ENCODE results near the gene MRPL49. TPM values are rescaled to one million over a fixed set of nuclear protein-coding genes. Genes with fewer than 3 reads are reported as not detected.
A peak's percentile ranks its signal among the peaks of the same experiment; 100 is the strongest.

Gene MRPL49
- total and polyA plus RNA-seq, 2 of the 13 experiments (the other 11 are each of a cell fraction or from before 2014, with no cell fraction given): 39.2 to 53.3 TPM

DNA sequence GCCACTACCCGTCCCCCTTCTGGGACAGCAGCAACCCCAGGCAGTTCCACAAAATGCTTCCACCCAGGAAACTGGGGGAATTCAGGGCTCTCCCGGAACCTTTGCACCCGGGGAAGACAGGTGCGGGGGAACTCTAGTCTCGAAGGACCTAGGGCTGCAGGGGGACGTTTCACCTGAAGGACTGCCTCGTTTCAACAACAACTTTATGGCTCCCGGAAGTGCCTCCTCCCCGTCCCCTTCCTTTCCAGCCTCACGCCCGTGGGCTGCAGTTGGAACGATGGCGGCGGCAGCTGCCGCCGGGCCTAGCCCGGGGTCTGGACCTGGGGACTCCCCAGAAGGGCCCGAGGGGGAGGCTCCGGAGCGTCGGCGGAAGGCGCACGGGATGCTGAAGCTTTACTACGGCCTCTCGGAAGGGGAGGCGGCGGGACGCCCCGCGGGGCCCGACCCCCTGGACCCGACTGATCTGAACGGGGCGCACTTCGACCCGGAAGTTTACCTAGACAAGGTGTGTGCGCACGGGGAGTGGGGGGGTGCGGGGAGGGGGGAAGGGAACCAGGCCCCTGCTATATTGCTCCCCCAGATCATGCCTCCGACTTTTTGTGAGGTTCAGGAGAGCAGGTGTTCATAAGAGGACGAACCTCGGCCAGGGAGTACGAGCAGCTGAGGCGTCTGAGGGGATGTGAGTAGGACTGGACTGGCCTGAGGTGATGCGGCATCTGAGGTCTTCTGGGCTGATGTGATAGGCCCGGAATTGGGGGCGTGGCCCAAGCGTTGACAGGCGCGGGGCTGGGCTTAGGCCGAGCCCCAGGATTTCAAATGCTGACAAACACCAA, 25.9 kb upstream of the MRPL49 start, which contains the start of gene VPS51 (continued):
- TF ChIP-seq HNF4G (IDR thresholded peaks at IDR 0.05; ENCODE audit: borderline replicate concordance, low read depth, low read length): peak; percentile 72; the same call in 1 of the 2 replicates
- TF ChIP-seq HNF4G (CRISPR knock-in tag; IDR thresholded peaks at IDR 0.05; ENCODE audit: borderline replicate concordance, low read depth): no peak
- no peak for TF ChIP-seq THYN1 (CRISPR knock-in tag; IDR thresholded peaks at IDR 0.05; ENCODE audit: borderline replicate concordance, low read depth)
- no peak for TF ChIP-seq ZNF251 (CRISPR knock-in tag; IDR thresholded peaks at IDR 0.05)
- peak; percentile 55; the same call in 1 of the 2 replicates for TF ChIP-seq FOXK2 (IDR thresholded peaks at IDR 0.05)
- TF ChIP-seq, protein P1, sequence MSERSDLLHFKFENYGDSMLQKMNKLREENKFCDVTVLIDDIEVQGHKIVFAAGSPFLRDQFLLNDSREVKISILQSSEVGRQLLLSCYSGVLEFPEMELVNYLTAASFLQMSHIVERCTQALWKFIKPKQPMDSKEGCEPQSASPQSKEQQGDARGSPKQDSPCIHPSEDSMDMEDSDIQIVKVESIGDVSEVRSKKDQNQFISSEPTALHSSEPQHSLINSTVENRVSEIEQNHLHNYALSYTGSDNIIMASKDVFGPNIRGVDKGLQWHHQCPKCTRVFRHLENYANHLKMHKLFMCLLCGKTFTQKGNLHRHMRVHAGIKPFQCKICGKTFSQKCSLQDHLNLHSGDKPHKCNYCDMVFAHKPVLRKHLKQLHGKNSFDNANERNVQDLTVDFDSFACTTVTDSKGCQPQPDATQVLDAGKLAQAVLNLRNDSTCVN (CRISPR knock-in tag; IDR thresholded peaks at IDR 0.05; ENCODE audit: borderline replicate concordance): peak; percentile 68; the same call in 1 of the 2 replicates
- peak; percentile 53; the same call in 1 of the 2 replicates for TF ChIP-seq BCL6 (CRISPR knock-in tag; IDR thresholded peaks at IDR 0.05)
- no peak for TF ChIP-seq U2AF1 (optimal IDR thresholded peaks at IDR 0.05; ENCODE audit: low read depth, low read length)
- TF ChIP-seq, protein P2, sequence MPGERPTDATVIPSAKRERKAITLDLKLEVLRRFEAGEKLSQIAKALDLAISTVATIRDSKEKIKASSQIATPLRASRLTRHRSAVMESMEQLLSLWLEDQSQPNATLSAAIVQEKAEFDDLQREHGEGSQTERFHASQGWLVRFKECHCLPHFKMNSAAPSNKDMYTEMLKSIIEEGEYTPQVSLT (CRISPR knock-in tag; IDR thresholded peaks at IDR 0.05; ENCODE audit: borderline replicate concordance, low read depth): peak; percentile 36; the same call in 1 of the 2 replicates
- no peak for TF ChIP-seq JUNB (CRISPR knock-in tag; IDR thresholded peaks at IDR 0.05; ENCODE audit: borderline replicate concordance)
- no peak for TF ChIP-seq EEA1 (CRISPR knock-in tag; IDR thresholded peaks at IDR 0.05; ENCODE audit: borderline replicate concordance)
- TF ChIP-seq, protein P3, sequence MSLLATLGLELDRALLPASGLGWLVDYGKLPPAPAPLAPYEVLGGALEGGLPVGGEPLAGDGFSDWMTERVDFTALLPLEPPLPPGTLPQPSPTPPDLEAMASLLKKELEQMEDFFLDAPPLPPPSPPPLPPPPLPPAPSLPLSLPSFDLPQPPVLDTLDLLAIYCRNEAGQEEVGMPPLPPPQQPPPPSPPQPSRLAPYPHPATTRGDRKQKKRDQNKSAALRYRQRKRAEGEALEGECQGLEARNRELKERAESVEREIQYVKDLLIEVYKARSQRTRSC (CRISPR knock-in tag; IDR thresholded peaks at IDR 0.05; ENCODE audit: low read depth): peak; percentile 35; the same call in 1 of the 2 replicates
- TF ChIP-seq, protein P4, sequence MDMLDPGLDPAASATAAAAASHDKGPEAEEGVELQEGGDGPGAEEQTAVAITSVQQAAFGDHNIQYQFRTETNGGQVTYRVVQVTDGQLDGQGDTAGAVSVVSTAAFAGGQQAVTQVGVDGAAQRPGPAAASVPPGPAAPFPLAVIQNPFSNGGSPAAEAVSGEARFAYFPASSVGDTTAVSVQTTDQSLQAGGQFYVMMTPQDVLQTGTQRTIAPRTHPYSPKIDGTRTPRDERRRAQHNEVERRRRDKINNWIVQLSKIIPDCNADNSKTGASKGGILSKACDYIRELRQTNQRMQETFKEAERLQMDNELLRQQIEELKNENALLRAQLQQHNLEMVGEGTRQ (IDR thresholded peaks at IDR 0.05; ENCODE audit: low read depth, low read length): no peak
- TF ChIP-seq, protein P4 (CRISPR knock-in tag; IDR thresholded peaks at IDR 0.05; ENCODE audit: borderline replicate concordance): no peak
- peak; percentile 65 for TF ChIP-seq NKX3-1 (CRISPR knock-in tag; IDR thresholded peaks at IDR 0.05)
- TF ChIP-seq, protein P5, sequence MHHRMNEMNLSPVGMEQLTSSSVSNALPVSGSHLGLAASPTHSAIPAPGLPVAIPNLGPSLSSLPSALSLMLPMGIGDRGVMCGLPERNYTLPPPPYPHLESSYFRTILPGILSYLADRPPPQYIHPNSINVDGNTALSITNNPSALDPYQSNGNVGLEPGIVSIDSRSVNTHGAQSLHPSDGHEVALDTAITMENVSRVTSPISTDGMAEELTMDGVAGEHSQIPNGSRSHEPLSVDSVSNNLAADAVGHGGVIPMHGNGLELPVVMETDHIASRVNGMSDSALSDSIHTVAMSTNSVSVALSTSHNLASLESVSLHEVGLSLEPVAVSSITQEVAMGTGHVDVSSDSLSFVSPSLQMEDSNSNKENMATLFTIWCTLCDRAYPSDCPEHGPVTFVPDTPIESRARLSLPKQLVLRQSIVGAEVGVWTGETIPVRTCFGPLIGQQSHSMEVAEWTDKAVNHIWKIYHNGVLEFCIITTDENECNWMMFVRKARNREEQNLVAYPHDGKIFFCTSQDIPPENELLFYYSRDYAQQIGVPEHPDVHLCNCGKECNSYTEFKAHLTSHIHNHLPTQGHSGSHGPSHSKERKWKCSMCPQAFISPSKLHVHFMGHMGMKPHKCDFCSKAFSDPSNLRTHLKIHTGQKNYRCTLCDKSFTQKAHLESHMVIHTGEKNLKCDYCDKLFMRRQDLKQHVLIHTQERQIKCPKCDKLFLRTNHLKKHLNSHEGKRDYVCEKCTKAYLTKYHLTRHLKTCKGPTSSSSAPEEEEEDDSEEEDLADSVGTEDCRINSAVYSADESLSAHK (CRISPR knock-in tag; IDR thresholded peaks at IDR 0.05; ENCODE audit: borderline replicate concordance): no peak
- TF ChIP-seq, protein P6, sequence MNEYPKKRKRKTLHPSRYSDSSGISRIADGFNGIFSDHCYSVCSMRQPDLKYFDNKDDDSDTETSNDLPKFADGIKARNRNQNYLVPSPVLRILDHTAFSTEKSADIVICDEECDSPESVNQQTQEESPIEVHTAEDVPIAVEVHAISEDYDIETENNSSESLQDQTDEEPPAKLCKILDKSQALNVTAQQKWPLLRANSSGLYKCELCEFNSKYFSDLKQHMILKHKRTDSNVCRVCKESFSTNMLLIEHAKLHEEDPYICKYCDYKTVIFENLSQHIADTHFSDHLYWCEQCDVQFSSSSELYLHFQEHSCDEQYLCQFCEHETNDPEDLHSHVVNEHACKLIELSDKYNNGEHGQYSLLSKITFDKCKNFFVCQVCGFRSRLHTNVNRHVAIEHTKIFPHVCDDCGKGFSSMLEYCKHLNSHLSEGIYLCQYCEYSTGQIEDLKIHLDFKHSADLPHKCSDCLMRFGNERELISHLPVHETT (CRISPR knock-in tag; conservative IDR thresholded peaks at IDR 0.05): peak; percentile 93
- no peak for TF ChIP-seq ZSCAN12 (CRISPR knock-in tag; IDR thresholded peaks at IDR 0.05)
- no peak for TF ChIP-seq KDM6A (CRISPR knock-in tag; IDR thresholded peaks at IDR 0.05; ENCODE audit: low read depth)
- TF ChIP-seq GATAD2A (CRISPR knock-in tag; IDR thresholded peaks at IDR 0.05): peak; percentile 62

All from HepG2 (cell line).